Brain microvascular endothelial cell (primary cell): ENCODE data around the gene CRAMP1.
"Not testable (repeated sequence)": the region's sequence is repeated elsewhere in the genome, so short reads cannot be mapped to it uniquely, and the experiment has no call there.

ENCODE experiments used
- DNase-seq: peaks from one replicate; pipeline ENCODE4 v3.0.0-alpha.2; 2020
- H3K27ac ChIP-seq: fragments of 250-450 bp; sonication (Bioruptor Pico); 2 replicates; pipeline ENCODE4 v1.5.1; 2020; ENCODE audit warnings: mild to moderate bottlenecking, moderate library complexity
- H3K27me3 ChIP-seq: fragments of 250-450 bp; sonication (Bioruptor Pico); replicated peaks from 2 replicates; pipeline ENCODE4 v1.5.1; 2020; ENCODE audit warnings: mild to moderate bottlenecking
- H3K36me3 ChIP-seq: fragments of 250-450 bp; sonication (Bioruptor Pico); replicated peaks from 2 replicates; pipeline ENCODE4 v1.5.1; 2020; ENCODE audit warnings: mild to moderate bottlenecking
- H3K4me3 ChIP-seq: 2 replicates; pipeline ENCODE4 v1.5.1; 2011; ENCODE audit warnings: low read depth, mild to moderate bottlenecking, control low read depth, low read length, moderate library complexity
- CTCF ChIP-seq: IDR thresholded peaks from 2 replicates; pipeline ENCODE4 v1.5.1; 2011; ENCODE audit warnings: low read depth, mild to moderate bottlenecking, moderate library complexity, low read length, control low read depth, inconsistent platforms; ENCODE audit errors: missing control alignments
- in situ Hi-C: cut with HindIII; loops from 2 replicates; pipeline ENCODE4 v1.10.0; 2017; ENCODE audit warnings: low sequenced_read_pairs, low pct_ligation_motif_present

Gene CRAMP1

DNA sequence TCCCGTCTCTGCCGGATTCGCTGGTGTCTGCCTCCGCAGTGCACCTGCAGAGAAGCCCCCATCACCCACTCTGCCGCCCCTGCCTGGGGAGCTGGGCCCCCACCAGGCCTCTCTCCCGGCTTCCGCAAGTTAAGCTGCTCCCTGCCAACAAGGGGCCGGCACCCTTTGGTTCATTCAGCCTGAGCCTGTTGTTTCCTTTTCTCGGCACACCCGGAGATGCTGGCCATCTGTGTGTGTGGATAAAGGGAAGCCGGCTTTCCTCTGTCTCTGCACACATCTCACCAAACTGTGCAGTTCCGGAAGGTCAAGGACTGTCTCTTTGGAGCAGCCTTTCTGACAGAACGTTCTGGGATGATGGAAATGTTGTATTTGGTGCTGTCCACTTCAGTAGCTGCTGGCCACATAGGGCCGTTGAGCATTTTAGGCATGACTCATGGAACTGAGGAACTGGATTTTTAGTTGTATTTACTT is 100.7 kb downstream of the CRAMP1 start:
- Histone ChIP-seq H3K4me3 (no peak overlapping the region), H3K27ac (no peak overlapping the region), H3K27me3 (no peaks in the 10 kb centered on the region), H3K36me3 (no peaks in the 10 kb centered on the region)
- TF ChIP-seq CTCF: no peak
- in situ Hi-C loops: no loop called here
- peak; percentile 32 for DNase-seq

DNA sequence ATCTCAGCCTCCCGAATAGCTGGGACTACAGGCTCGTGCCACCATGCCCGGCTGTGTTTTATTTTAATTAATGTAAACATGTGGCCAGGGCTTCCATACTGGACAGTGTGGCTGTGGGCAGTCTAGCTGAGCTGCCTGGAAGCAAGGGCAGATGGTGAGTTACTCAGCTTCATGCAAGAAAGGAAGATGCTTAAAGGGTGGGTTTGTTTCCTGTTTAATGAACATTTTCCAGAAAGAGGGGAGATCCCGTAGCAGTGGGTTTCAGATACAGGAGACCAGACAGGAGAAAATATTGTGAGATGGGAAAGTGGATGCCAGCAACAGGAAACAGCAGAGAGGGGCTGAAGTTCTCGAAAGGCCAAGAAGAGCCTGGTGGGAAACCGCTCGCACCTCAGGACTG is 101.2 kb downstream of the CRAMP1 start:
- in situ Hi-C loops: no loop called here
- DNase-seq: no peak
- Histone ChIP-seq H3K27ac (no peak overlapping the region), H3K36me3 (no peaks in the 10 kb centered on the region), H3K4me3 (no peak overlapping the region), H3K27me3 (no peaks in the 10 kb centered on the region)
- no peak for TF ChIP-seq CTCF

DNA sequence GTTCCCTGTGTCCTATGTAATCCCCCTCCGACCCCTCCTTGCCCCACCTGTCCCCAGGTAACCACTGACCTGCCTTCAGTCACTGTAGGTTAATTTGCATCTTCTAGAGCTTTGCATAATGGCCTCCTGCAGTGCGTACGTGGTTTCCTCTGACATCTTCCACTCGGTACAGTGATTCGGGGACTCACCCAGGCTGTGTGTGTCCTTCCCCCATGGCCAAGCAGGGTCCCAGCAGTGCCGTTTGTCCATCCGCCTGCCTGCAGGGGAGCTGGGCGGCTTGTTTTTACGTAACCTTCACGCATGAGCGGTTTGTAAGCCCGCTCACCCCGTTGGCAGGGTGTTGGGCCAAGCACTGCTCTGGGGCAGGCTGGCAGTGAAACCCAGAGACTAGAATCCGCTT is 101.8 kb downstream of the CRAMP1 start:
- no peaks in the 10 kb centered on the region for H3K27me3 ChIP-seq
- in situ Hi-C loops: no loop called here
- no peak overlapping the region for H3K4me3 ChIP-seq
- no peak for TF ChIP-seq CTCF
- no peaks in the 10 kb centered on the region for H3K36me3 ChIP-seq
- H3K27ac ChIP-seq: no peak overlapping the region
- DNase-seq: no peak

DNA sequence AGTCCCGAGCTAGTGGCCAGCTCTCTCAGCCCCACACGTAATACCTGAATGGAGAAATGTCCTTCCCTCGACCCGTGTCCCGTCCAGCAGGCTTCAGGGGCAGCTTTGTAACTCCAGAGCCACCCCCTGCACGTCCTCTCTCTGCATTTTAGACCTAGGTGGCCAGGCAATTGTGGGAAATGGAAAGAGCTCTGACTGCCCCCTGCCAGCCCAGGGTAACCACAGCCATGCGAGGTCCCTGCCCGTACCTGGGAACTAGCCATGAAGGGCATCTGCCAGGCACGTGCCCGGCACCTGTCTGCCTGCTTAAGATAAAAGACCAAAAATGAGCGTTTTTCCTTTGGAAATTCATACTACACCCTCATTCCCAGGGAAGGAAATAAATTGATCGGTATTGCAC is 103.1 kb downstream of the CRAMP1 start:
- Histone ChIP-seq H3K27ac (no peak overlapping the region), H3K4me3 (no peak overlapping the region), H3K27me3 (no peaks in the 10 kb centered on the region), H3K36me3 (no peaks in the 10 kb centered on the region)
- in situ Hi-C loops: no loop called here
- TF ChIP-seq CTCF: no peak
- no peak for DNase-seq

DNA sequence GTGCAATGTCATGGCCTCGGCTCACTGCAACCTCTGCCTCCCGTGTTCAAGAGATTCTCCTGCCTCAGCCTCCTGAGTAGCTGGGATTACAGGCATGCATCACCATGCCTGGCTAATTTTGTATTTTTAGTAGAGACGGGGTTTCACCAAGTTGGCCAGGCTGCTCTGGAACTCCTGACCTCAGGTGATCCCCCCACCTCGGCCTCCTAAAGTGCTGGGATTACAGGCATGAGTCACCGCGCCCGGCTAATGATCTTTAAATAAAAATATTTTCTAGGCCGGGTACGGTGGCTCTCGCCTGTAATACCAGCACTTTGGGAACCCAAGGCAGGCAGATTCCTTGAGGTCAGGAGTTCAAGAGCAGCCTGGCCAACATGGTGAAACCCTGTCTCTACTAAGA is 106.1 kb downstream of the CRAMP1 start:
- DNase-seq, H3K4me3 ChIP-seq, in situ Hi-C loops, H3K36me3 ChIP-seq, H3K27ac ChIP-seq, H3K27me3 ChIP-seq: not testable (repeated sequence)

- in situ Hi-C loops, H3K27ac ChIP-seq, H3K4me3 ChIP-seq, H3K36me3 ChIP-seq, H3K27me3 ChIP-seq, DNase-seq: not testable (repeated sequence)
Observed at GRCh38 chr16:1719559-1720229, 107.5 kb downstream of the CRAMP1 start.

GRCh38 chr16:1721372-1721771 is 109.2 kb downstream of the CRAMP1 start:
- H3K36me3 ChIP-seq: peaks cover 10% of the 10 kb centered on the region
- DNase-seq: no peak
- in situ Hi-C loops: no loop called here
- no peak overlapping the region for H3K4me3 ChIP-seq
- no peaks in the 10 kb centered on the region for H3K27me3 ChIP-seq
- peak overlapping the region; percentile 55 for H3K27ac ChIP-seq
- TF ChIP-seq CTCF: no peak
